ENCODE data around the gene CHAC2. TPM values are rescaled to one million over a fixed set of nuclear protein-coding genes. Genes with fewer than 3 reads are reported as not detected.
"Not testable (repeated sequence)": the region's sequence is repeated elsewhere in the genome, so short reads cannot be mapped to it uniquely, and the experiment has no call there.

Gene CHAC2
- total RNA-seq (2.1 and 3.5 TPM in 2 replicates), polyA plus RNA-seq (2.1 and 3.8 TPM in 2 replicates)

DNA sequence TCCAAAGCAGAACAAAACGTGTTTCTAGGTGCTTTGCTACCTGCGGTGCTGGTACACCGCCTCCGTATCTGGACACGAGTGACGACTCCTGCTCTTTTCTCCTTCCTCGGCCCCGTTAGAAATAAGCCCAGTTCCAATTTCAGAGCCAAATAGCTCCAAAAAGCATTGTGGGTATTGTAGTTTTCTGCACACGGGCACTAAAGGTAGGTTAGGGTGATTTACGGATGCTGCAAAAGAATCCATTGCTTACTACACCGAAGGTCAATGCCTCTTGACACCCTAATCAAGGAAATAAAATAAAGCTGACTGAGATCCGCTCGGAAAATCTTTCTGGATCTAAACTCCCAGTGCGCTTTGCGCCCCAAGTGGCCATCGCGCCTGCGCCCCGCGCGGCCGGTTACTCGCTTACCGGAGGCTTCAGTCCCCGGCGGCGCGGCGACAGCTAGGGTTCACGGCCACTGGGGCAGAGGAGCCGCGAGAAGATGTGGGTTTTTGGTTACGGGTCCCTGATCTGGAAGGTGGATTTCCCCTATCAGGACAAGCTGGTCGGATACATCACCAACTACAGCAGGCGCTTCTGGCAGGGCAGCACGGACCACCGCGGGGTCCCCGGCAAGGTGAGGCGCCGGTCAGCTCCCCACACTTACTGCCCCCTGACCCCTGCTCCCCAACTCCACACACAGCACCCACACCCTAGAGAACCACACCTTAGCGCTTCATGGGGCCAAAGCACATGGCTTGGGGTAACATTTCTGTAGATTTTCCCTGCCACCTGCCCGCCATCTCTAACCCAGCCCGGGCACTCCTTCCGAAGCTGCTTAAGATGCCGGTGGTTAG is at the start of gene CHAC2:
Gene CHAC2, plus strand, starts transcription at position 400 of the 837 bp plus-strand sequence. Its CDS starts 83 bp downstream, at position 483.
- Histone ChIP-seq H3K79me2 (peaks cover 15% of the 10 kb centered on the region), H3K4me3 (peak within 1 kb of the TSS; percentile 53), H3K27me3 (no peaks in the 10 kb centered on the region), H3K4me1 (ENCODE audit: insufficient read depth) (peaks cover 8% of the 10 kb centered on the region), H3K9me2 (replicated peaks; ENCODE audit: insufficient read depth) (no peaks in the 10 kb centered on the region), H3K4me2 (peak within 1 kb of the TSS; percentile 78), H4K20me1 (ENCODE audit: insufficient read depth, poor library complexity, severe bottlenecking) (no peaks in the 10 kb centered on the region), H3K9me3 (ENCODE audit: low read depth) (no peaks in the 10 kb centered on the region), H3K36me3 (replicated peaks; ENCODE audit: insufficient read depth, low read depth) (no peaks in the 10 kb centered on the region), H2AFZ (peak within 1 kb of the TSS; percentile 70), H3K27ac (peak within 1 kb of the TSS; percentile 77)
- TF ChIP-seq EZH2 (IDR thresholded peaks at IDR 0.05; ENCODE audit: borderline replicate concordance) (no peak), EZH2phosphoT487 (IDR thresholded peaks at IDR 0.05; ENCODE audit: low read depth, severe bottlenecking, unreplicated experiment) (no peak)
- TF ChIP-seq, protein P1, sequence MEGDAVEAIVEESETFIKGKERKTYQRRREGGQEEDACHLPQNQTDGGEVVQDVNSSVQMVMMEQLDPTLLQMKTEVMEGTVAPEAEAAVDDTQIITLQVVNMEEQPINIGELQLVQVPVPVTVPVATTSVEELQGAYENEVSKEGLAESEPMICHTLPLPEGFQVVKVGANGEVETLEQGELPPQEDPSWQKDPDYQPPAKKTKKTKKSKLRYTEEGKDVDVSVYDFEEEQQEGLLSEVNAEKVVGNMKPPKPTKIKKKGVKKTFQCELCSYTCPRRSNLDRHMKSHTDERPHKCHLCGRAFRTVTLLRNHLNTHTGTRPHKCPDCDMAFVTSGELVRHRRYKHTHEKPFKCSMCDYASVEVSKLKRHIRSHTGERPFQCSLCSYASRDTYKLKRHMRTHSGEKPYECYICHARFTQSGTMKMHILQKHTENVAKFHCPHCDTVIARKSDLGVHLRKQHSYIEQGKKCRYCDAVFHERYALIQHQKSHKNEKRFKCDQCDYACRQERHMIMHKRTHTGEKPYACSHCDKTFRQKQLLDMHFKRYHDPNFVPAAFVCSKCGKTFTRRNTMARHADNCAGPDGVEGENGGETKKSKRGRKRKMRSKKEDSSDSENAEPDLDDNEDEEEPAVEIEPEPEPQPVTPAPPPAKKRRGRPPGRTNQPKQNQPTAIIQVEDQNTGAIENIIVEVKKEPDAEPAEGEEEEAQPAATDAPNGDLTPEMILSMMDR (IDR thresholded peaks at IDR 0.05; ENCODE audit: poor library complexity) = no peak
- DNase-seq (ENCODE audit: low spot score) = peak; percentile 92
- WGBS (ENCODE audit: low lambda C conversion rate, missing lambda C conversion rate) = under 1% methylated on average over 43 of the region's 46 CpGs

DNA sequence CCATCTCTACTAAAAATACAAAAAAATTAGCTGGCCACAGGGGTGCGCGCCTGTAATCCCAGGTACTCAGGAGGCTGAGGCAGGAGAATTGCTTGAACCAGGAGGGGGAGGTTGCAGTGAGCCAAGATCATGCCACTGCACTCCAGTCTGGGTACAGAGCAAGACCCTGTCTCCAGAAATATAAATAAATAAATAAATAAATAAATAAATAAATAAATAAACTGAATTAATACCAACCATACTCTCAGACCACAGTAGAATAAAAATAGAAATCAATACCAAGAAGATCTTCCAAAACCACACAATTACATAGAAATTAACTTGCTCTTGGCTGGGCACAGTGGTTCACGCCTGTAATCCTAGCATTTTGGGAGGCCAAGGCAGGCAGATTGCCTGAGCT is 46.7 kb upstream of the CHAC2 start:
- not testable (repeated sequence) for H3K36me3 ChIP-seq (replicated peaks; ENCODE audit: insufficient read depth, low read depth); H3K4me2 ChIP-seq; H3K27ac ChIP-seq; H2AFZ ChIP-seq; H4K20me1 ChIP-seq (ENCODE audit: insufficient read depth, poor library complexity, severe bottlenecking); H3K9me2 ChIP-seq (replicated peaks; ENCODE audit: insufficient read depth); H3K9me3 ChIP-seq (ENCODE audit: low read depth); DNase-seq (ENCODE audit: low spot score); H3K4me1 ChIP-seq (ENCODE audit: insufficient read depth); H3K27me3 ChIP-seq; H3K4me3 ChIP-seq
- 100% methylated on average over 3 of the region's 3 CpGs for WGBS (ENCODE audit: low lambda C conversion rate, missing lambda C conversion rate)
- H3K79me2 ChIP-seq = peaks cover 14% of the 10 kb centered on the region

DNA sequence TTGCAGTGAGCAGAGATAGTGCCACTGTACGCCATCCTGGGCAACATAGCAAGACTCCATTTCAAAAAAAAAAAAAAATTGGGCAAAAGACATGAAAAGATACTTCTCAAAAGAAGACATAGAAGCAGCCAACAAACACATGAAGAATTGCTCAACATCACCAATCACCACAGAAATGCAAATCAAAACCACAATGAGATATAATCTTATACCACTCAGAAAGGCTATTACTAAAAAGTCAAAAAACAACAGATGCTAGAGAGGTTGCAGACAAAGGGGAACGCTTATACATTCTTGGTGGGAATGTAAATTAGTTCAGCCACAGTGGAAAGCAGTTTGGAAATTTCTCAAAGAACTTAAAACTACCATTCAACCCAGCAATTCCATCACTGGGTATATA is 43.1 kb upstream of the CHAC2 start:
- Histone ChIP-seq H2AFZ (no peak overlapping the region), H3K9me3 (ENCODE audit: low read depth) (no peaks in the 10 kb centered on the region), H3K27me3 (no peaks in the 10 kb centered on the region), H3K27ac (no peak overlapping the region), H4K20me1 (ENCODE audit: insufficient read depth, poor library complexity, severe bottlenecking) (no peaks in the 10 kb centered on the region), H3K4me1 (ENCODE audit: insufficient read depth) (no peaks in the 10 kb centered on the region), H3K4me3 (no peak overlapping the region), H3K36me3 (replicated peaks; ENCODE audit: insufficient read depth, low read depth) (no peaks in the 10 kb centered on the region), H3K9me2 (replicated peaks; ENCODE audit: insufficient read depth) (no peaks in the 10 kb centered on the region), H3K79me2 (peaks cover 14% of the 10 kb centered on the region), H3K4me2 (no peak overlapping the region)
- 100% methylated on average over 2 of the region's 2 CpGs for WGBS (ENCODE audit: low lambda C conversion rate, missing lambda C conversion rate)
- no peak for DNase-seq (ENCODE audit: low spot score)
- TF ChIP-seq, protein P1 (IDR thresholded peaks at IDR 0.05; ENCODE audit: poor library complexity) = no peak
- TF ChIP-seq EZH2 (IDR thresholded peaks at IDR 0.05; ENCODE audit: borderline replicate concordance) (no peak), EZH2phosphoT487 (IDR thresholded peaks at IDR 0.05; ENCODE audit: low read depth, severe bottlenecking, unreplicated experiment) (no peak)

DNA sequence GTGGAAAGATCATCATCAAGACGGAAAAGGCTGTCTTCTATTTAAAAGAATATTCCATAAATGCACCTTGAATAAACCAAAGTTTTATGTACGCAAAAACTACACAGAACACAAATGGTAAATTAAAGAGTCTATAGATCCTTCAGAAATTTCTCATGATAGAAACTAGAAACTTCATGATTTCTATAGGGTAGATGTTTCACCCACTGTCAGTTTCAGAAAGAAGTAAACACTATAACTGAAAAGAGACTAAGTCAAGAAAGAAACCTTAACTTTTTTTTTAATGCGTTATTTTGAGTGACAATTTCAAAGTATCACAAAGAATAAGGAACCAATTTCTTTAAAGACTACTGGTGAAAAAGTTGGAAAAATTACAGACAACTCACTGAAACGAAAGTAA is 41.9 kb upstream of the CHAC2 start:
- H3K9me3 ChIP-seq (ENCODE audit: low read depth) = no peaks in the 10 kb centered on the region
- WGBS (ENCODE audit: low lambda C conversion rate, missing lambda C conversion rate) = 95% methylated on average over 4 of the region's 4 CpGs
- H3K4me3 ChIP-seq = no peak overlapping the region
- TF ChIP-seq, protein P1 (IDR thresholded peaks at IDR 0.05; ENCODE audit: poor library complexity) = no peak
- H3K79me2 ChIP-seq = peaks cover 9% of the 10 kb centered on the region
- H3K9me2 ChIP-seq (replicated peaks; ENCODE audit: insufficient read depth) = no peaks in the 10 kb centered on the region
- H3K27ac ChIP-seq = no peak overlapping the region
- H3K36me3 ChIP-seq (replicated peaks; ENCODE audit: insufficient read depth, low read depth) = peaks cover 2% of the 10 kb centered on the region
- no peaks in the 10 kb centered on the region for H3K27me3 ChIP-seq
- no peak overlapping the region for H2AFZ ChIP-seq
- no peaks in the 10 kb centered on the region for H4K20me1 ChIP-seq (ENCODE audit: insufficient read depth, poor library complexity, severe bottlenecking)
- DNase-seq (ENCODE audit: low spot score) = no peak
- no peak overlapping the region for H3K4me2 ChIP-seq
- no peaks in the 10 kb centered on the region for H3K4me1 ChIP-seq (ENCODE audit: insufficient read depth)

All from hepatocyte (in vitro differentiated cells).